Stimulated activated CD4-positive, alpha-beta T cell treated with anti-CD3 and anti-CD28 coated beads, Interleukin-2, amount 100 ng/mL, for 48 hours (primary cell): ENCODE measurements around the gene SPEG.
"Not testable (repeated sequence)": the region's sequence is repeated elsewhere in the genome, so short reads cannot be mapped to it uniquely, and the experiment has no call there.

Experiments used
- DNase-seq, 2 donors: peaks; one replicate each; pipeline ENCODE4 v3.0.0-alpha.2; 2020

The SPEG gene

DNA sequence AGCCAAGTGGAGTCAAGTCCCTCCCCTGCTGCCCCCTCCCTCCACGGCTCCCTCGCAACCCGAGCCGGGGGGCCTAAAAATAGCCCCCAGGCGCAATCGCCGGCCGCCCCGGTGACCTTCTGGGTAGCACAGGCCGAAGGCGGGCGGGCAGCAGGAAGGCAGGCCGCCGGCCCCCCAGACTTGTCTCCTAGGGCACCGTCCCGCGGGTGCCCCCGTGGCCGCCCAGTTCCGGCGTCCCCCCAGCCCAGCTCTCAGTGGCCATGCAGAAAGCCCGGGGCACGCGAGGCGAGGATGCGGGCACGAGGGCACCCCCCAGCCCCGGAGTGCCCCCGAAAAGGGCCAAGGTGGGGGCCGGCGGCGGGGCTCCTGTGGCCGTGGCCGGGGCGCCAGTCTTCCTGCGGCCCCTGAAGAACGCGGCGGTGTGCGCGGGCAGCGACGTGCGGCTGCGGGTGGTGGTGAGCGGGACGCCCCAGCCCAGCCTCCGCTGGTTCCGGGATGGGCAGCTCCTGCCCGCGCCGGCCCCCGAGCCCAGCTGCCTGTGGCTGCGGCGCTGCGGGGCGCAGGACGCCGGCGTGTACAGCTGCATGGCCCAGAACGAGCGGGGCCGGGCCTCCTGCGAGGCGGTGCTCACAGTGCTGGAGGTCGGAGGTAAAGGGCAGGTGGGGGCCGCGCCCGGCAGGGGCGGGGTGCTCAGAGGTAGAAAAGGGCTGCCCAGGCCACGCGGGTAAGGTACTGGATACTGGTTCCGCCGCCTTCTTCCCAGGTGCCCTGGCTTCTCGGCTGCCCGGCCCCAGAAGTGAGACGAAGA lies at the start of gene SPEG:
Gene SPEG, plus strand, starts transcription at position 126 of the 808 bp plus-strand sequence. Its CDS starts 135 bp downstream, at position 261.
- DNase-seq: no peak

DNA sequence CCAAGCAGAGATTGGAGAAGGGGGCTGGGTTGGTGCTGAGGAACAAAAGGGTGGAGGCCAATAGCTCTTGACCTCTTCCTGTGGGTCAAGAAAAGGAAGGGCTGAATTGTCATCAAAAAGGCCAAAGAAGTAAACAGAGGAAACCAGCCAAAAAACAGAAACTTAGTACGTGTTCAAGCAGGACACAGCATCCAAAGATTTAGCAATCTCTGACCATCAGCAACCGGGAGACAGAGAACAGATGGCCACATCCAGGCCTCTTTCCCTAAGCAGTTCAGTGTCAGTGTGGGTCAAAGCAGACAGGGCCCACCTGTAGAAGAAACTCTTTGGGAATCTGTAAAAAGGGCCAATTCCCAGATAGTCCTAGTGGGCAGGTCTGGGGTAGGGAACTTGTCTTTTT lies 49.8 kb upstream of the SPEG start:
- no peak for DNase-seq

DNA sequence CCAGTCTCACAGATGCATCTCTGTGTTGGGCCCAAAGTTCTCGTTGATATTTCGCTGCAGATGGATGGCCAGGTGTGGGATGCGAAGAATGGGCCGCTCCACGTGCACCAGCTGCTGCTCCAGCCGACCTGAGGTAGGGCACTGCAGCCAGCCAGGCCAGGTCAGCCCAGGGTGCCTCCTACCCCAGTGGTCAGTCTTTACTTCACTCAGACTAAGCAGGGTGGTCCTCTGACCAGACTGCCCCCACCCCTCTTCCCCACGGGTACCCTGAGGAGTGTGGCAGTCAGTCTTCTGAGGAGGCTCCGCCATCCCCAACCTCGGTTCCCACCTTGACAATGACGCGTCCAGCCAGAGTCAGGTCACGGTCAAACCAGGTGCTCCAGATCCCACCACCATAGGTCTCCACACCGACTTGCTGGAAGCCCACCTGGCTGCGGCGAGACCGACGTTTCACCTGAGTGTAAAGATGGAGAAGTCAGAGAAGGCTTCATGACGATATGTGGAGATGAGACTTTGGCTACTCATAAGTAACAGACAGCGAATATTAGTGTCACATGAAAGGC lies 48.6 kb upstream of the SPEG start:
- DNase-seq: no peak

DNA sequence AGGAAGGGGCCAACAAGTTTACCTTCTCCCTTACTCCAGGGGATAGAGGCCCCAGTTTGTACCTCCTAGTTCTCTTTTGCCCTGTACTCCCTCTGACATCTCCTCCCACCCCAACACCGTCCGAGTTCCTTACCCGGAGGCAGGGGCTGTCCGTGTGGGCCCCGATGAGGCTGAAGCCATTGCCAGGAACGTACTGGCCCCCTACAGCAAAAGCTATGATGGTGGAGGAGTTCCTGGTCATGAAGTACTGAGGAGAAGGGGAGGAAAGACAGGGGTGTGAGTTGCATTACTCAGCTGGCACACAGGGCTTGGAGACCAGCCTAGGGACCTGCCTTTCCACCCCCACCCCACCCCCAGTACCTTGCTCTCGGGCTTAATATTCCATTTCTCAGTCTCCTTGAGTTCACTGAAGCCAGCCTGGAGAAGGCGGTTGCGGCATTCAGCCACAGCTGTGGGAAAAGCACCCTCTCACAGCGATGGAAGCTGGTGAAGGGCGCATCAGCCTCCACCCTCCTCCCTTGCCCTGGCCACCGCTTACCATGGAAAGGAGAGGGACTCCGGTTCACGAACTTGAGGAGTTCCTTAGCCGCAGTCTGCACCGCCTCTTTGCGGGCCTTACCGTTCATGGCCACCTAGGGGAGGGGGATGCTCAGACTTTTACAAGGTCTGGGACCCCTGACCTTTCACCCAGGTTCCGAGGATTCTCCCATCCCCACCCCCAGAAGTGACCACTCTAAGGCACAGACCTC lies 47.9 kb upstream of the SPEG start:
- peak in 1 of 2 donors; percentile 5 for DNase-seq

DNA sequence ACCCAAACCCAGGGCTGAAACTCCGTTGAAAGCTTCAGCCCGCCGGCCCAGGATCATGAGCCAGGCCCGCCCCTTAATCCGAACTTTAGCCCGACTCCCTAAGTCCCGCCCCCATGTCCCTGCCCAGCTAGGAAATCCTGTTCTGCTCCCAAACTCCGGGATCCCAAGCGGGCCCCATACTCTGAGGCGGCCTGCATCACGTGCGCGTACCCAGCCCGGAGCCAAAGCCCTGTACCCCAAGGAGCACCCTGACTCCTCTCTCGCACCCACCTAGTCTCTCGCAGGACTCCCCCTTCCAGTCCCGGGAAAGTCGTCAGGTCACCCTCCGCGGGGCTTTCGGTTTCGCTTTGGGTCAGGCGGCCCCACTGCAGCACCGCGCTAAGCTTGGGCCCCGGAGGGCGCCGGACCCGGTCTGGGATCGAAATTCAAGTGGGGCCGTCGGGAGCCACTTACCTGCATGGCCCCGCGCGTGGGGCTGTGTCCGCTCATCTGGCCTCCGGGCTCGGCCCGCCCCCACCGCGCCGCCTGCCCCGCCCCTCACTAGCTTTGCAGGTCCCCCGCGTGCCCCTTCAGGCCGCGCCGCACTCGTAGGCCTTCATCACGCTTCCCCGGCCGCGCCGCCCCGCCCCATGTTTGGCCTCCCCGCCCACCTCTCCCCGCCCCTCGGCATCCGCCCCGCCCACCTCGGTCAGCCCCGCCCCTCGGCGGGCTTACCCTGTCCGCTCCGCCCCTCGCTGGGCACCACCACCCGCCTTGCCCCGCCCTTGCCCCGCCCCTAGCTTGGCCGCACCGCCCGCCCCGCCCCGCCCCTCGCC lies 47.1 kb upstream of the SPEG start, which contains the start of gene DNPEP:
Gene DNPEP, minus strand, starts transcription at position 607 of the 815 bp plus-strand sequence. Its CDS starts 118 bp downstream, at position 489.
- DNase-seq: peak; percentile 93 to 98

DNA sequence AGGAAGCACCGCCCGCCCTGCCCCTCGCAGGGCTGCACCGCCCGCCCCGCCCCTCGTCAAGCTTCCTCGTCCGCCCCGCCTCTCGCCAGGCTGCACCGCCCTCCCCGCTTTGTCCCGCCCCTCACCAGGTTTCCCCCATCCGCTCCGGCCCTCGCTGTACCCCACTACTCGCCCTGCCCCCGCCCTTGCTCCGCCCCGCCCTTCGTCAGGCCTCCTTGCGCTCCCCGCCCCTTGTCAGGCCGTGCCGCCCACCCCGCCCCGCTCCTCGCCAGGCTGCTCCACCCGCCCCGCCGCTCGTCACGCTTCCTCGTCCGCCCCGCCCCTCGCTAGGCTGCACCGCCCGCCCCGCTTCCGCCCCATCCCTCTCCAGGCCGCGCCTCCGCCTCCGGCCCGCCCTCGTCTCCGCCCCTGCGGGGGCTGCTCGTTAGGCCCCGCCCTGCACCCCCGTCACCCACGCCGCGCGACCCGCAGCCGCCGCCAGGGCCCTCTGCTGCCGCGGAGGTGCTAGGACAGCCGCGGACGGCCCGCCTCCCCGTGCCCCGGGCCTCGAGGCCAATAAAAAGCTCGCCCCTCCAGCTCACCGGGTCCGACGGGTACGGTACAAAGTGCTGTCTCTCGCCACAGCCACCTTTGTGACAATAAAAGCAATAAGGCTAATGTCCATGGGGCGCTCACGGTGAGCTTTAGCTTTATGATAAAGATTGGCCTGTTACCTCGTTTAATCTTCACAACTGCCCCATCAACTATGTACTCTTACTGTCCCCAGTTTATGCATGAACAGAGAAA lies 46.3 kb upstream of the SPEG start:
- DNase-seq: peak; percentile 98 to 99

DNA sequence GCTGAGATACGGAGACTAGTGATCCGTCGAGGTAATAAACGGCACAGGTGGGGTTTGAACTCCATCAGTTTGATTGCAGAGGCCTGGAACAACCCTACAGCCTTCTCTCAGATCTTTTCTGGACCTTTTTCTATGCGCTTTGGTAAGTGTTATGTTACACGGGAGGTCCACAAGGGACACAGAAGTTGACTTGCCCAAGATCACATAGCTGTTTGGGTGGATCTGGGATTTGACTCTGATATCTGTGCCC lies 45.8 kb upstream of the SPEG start:
- DNase-seq: no peak

DNA sequence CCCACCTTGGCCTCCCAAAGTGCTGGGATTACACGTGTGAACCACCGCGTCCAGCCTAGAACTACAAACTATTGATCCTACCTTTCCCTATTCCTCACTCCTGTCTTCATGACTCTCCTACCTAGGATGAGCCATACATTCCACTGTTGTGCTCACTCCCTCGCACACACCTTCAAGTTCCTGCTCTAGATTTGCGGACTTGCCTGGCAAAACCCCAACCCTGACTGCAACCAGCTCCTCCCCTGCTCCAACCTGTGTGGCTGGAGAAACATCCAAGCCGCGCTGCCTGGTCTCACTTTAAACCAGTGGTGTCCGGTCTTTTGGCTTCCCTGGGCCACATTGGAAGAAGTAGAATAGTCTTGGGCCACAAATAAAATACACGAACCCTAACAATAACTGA lies 41.9 kb upstream of the SPEG start:
- DNase-seq: no peak

DNA sequence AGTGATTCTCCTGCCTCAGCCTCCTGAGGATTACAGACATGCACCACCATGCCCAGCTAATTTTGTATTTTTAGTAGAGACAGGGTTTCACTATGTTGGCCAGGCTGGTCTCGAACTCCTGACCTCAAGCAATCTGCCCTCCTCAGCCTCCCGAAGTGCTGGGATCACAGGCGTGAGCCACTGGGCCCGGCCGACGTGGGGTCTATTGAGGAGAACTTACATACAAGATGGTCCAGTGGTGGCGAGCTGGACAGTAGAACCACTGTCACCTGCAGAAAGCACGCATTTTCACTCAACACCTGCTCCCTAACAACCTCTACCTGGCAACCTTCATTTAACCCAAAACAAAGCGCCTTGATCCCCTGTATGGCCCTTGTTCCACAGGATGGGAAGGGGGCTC lies 39.6 kb upstream of the SPEG start:
- DNase-seq: not testable (repeated sequence)

DNA sequence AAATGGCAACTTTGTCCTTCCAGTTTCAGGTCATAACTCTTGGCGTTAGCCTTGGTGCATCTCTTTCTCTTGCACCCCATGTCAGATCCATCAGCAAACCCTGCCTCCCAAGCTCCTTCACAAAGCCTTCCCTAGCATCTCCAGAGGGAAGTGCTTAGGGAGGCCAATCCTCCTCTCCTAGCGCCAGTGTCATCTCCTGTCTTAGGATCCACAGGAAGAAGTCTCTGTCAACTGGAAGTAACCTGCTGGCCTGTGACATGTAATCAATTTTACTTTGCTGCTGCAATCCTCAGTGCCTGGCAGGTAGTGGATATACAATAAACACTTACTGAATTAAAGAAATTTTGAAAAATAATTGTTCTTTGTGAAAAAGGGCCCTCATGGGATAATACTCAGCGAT lies 39.0 kb upstream of the SPEG start:
- DNase-seq: no peak

DNA sequence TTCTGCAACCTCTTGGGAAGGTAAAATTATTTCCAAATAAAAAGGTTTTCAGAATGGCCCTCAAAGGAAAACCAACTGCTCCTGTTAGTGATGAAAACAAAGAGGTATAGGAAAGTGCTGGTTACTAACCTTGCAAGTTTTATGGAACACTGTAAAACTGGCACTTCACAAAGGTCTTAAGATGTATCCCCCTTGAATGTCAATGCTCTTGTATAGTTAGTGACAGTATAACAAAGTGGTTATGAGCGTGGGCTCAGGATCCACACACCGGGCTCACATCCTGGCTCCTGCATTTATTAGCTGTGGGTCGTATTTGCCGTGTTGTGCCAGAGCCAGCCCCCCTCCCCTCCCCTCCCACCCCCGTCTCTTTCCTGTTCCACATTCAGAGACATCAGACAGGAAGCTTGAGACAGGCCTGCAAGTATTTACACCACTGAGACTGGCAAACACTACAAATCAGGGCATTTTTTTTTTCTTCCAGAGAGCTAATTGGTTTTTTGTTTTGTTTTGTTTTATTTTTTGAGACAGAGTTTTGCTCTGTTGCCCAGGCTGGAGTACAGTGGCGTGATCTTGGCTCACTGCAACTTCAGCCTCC lies 37.7 kb upstream of the SPEG start:
- DNase-seq: no peak

DNA sequence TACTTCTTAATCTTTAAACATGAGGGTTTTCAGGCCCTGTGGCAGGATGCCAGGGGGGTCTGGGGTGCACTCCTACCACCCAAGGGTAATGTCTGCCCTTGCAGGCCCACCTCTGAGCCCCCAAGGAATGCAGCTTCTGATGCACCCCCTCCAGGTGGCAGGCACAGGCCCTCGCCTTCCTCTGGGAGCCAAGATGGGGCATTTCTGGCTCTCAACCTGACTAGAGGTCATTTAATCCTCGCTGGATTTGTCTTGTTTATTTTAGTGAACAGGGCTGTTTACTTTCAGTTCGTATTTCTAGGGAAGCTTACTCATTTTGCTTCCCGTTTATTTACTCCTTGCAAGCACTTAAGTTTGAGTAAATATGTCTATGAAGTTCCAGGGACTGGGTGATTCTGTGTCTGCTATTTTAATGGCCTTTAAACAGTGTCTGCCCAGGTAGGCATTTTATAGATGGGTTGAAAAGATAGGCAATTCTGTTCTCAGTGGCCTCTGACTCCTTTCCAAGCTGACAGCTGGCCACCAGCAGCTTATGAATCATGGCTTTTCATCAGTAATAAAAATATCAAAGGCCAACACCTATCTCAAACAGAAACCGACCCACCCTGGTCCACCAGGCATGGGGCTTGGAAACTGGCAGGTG lies 35.8 kb upstream of the SPEG start:
- DNase-seq: no peak

DNA sequence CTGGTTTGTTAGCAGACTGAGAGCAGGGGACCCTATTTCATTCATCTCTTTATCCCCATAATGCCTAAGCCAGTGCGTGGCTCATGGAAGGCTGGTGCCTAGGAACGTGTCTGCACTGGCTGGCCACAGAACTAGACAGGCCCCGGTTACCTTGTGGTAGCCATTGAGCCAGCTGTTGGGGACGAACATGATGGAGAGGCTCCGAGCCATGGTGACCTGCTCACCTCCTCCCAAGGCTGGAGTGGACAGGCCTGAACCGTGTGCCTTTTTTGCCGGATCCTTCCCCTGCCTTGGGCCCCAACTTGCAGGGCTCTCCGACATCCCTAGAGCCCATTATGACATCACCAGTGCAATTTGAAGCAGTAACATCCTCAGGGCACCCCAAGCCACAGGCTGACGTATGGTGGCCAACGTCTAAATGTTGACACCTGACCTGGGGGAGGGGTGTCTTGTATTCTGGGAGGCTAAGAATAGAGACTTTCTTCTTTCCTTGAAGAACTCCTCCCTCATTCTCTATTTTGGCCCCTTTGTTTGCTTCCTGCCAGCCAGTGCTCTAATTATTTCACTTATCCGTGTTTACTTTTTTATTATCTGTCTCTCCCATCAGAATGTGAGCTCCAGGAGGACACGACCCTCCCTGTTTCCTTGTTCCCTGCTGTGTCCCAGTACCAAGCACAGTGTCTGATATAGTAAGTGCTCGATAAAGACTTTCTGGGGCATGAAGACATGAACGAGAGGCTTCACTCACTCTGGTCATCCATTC lies 34.7 kb upstream of the SPEG start:
- no peak for DNase-seq

DNA sequence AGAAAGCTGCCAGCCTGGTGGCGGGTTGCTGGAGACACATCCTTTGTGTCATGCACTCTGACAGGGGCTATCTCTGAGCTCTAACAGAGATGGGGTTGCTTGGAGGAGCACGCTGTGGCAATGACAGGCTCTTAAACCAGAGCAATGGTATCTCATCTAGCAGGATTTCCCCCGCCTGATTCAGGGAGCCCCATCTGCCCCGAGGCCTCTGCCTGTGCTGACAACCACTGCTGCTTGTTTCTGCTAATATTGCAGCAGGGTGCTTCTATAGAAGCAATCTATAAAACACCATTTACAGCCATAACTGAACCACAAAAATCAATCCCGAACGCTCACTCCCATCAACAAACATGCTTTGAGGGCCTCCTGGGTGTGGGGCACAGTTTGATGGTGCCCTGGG lies 34.1 kb upstream of the SPEG start:
- no peak for DNase-seq

DNA sequence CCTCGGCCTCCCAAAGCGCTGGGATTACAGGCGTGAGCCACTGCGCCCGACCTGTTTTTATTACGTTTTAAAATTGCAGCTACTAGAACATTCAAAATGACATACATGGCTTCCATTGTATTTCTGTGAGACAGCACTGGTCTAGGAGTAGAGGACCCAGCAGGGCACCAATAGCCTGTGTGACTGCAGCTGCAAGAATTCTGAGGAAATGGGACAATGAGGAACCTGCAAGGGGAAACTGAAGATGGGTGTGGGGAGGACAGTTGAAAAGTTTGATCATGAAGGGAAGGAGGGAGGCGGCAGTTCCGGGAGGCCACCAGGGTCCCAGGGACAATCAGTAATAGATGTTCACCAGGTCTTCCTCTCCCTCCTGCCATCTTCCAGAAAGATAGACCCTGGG lies 33.0 kb upstream of the SPEG start:
- no peak for DNase-seq

DNA sequence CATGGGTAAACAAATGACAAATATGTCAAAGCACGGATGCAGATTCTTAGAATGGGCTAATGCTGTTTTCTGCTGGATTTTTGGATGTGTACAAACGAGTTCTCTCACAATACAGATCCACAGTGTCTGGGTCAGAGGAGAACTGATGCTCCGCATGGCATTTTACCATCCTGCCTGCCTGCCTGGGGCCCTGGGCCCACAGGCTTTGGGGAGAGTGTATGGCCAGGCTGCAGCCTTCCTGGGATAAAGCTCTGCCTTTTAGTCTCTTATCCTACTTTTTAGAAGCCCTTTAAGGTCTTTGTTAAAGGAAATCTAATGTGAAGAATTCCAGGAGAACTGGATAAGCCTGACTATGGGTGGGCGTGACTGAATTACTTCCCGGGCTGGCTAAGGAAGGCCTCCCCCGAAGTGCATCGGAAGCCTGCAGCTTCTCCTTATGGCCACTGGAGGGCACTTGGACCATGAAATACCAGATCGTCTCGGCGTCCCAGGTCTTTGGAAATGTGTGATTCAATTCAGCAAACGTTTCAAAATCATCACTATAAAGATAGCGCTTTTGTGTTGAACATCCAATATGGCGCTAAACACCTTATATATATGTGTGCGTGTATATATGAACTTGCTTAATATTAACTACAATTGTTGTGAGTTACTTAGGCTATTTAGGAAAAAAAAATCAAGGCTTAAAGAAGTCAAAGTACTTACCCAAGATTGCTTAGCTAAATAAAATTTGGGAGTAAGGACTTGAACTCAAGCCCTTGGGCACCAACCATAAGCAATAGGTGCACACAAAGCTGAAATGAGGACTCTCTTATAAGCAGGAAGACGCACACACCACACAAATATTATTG lies 31.8 kb upstream of the SPEG start:
- DNase-seq: peak; percentile 48 to 51

DNA sequence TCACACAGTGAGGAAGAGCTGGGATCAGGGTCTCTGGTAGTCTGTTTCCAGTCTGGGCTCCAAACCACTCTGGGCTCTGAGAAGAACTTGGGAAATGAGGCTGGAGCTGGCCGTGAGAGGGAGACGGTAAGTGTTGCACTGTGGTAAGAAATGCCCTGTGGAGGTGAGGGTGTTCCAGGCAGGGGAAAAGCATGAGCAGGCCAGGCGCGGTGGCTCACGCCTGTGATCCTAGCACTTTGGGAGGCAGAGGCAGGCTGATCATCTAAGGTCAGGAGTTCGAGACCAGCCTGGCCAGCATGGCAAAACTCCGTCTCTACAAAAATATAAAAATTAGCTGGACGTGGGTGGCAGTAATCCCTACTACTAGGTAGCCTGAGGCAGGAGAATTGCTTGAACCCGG lies 30.8 kb upstream of the SPEG start:
- DNase-seq: no peak

DNA sequence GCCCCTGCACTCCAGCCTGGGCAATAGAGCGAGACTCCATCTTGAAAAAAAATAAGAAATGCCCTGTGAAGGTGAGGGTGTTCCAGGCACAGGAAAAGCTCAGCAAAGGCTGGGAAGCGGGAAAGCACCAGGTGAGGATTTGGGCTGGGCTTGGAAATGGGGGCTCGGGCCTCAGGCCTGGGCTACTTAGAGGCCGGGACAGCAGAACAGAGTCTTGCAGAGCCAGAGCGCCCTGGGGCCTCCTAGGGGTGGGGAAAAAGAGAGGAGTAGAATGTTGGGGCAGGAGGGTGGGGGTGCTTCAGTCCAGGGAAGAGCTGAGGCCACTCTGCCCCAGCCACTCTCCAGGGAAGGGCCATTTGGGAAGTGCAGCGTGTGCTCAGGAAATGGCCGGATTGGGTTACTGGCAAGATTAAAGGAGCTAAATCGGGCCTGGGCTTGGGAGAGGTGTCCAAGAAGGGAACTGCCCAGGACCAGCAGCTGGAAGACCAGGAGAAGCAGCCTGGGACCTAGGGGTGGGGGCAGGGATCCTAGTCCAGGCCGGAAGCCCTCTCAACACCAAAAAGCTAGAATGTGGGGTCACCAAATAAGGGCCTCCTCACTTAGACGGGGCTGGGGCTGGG lies 30.2 kb upstream of the SPEG start:
- DNase-seq: no peak

DNA sequence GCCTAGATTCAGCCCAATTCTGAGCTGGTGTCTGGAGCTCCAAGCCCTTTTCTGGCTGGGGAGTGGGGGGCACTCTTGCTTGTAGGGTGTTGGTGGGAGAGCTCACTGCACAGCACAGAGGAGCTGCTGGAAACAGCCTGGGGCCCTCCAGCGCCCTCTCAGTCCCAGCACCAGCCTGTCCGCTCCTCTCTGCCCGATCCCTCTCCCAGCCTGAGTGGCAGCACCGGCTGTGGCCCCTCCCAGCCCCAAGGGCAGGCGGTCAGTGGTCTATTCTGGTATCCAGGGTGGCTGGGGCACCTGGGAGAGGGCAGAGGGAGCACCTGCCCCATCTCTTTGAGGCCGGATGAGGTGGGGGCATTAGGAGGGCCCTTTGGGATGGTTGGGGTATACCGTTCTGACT lies 29.7 kb upstream of the SPEG start:
- no peak for DNase-seq
